K562 (cell line): ENCODE results near the gene FTH1. TPM values are rescaled to one million over a fixed set of nuclear protein-coding genes. Genes with fewer than 3 reads are reported as not detected.

Source experiments
- CREM ChIP-seq: IDR thresholded peaks from 2 replicates; pipeline ENCODE4 v1.6.1; 2014; ENCODE audit warnings: antibody characterized with exemption, low read depth
- NR2C2 ChIP-seq, 2 experiments: fragments of 200-800 bp in 1 of 2; sonication (Bioruptor generic) in 1 of 2; sonication (generic) in 1 of 2; formaldehyde crosslinking in 1 of 2; IDR thresholded peaks; 2 replicates each; pipeline versions ENCODE4 v1.6.1 to v1.8.0; 2016 to 2022; ENCODE audit warnings: mild to moderate bottlenecking in 1 of 2, missing compliant biosample characterization in 1 of 2, missing genetic modification characterization in 1 of 2, missing genetic modification reagents in 1 of 2
- ZNF316 ChIP-seq: fragments of 450-650 bp; IDR thresholded peaks from 2 replicates; pipeline ENCODE4 v1.6.1; 2016
- ZNF507 ChIP-seq: conservative IDR thresholded peaks from 2 replicates; pipeline ENCODE4 v1.6.1; 2017; ENCODE audit warnings: missing genetic modification characterization, missing compliant biosample characterization
- polyA plus RNA-seq, 8 experiments: library from polyadenylated mRNA; depleted of rRNA in 4 of 8; stranded (reverse) in 5 of 8; unstranded in 3 of 8; fragments of >200 nt; fragmentation: Nextera tagmentation in 2 of 8; fragmentation: Illumina TruSeq in 1 of 8; extraction: Ambion mirVana in 2 of 8; extraction: Trizol in 1 of 8; gene quantifications; 2 replicates each; pipeline versions ENCODE4 v1.2.1 to v1.2.3, GENCODE V29; 2011 to 2014; ENCODE audit warnings: inconsistent platforms in 1 of 8, missing spikeins in 1 of 8
- total RNA-seq, 7 experiments: library from RNA; depleted of rRNA in 6 of 7; stranded (reverse); fragments of >200 nt in 6 of 7; fragmentation: Illumina TruSeq in 2 of 7; extraction: Trizol in 2 of 7; gene quantifications; 2 replicates each; pipeline versions ENCODE4 v1.2.1 to v1.2.3, GENCODE V29; 2011 to 2021; ENCODE audit warnings: low replicate concordance in 1 of 7
- TF ChIP-seq, protein P1 (sequence below): fragments of 450-650 bp; IDR thresholded peaks from 2 replicates; pipeline ENCODE4 v1.6.1; 2016; ENCODE audit warnings: mild to moderate bottlenecking, moderate library complexity
- TF ChIP-seq, protein P2 (sequence below), 2 experiments: fragments of 450-650 bp; formaldehyde crosslinking in 1 of 2; IDR thresholded peaks; 2 replicates each; pipeline versions ENCODE4 v1.4.0 to v1.6.1; 2014 to 2020; ENCODE audit warnings: mild to moderate bottlenecking in 2 of 2, borderline replicate concordance in 1 of 2, low read depth in 1 of 2

The FTH1 gene
- total and polyA plus RNA-seq, 9 of the 15 experiments (the other 6 are each of a cell fraction or from before 2014, with no cell fraction given) = 370 to 3,146 (median 802) TPM

DNA sequence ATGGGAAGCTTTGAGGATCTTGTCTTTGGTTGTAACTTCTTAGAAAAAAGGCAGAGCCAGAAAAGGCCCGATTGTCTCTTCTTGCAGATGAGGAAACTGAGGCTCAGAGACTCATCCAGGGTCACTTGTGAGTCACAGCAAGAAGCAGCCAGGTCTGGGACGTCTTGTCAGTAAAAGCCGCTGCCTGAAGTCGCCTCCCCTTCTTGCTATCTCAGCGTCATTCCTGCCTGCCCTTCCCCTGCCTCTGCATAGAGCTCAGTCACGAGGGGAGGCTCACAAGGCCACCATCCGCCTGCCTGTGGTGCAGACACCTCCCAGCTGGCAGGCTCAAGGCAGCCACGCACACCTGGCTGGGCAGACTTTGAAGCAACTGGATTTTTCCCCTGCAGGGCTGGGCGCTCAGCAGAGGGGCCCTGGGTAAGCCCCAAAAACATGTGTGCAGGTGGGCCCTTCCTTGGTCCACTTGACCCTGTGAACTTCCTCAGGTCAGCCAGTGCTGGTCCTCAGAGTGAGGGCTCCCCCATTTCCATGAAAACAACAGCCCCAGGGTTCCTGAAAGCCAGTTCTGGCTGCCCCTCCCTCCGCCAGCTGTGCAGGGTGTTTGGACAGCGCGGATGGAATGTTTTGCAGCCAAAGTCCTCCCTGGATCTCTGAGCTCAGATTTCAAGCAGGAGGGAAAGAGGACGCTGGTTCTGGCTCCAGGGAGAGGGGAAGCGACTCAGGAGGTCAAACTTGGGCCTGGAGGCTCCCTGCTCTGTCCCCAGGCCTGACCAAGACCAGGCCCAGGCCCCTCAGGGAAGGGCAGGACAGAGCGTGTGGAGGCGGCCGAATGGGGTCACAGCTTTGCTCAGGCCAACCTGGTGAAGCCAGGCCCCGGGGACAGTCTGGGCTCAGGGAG lies 44.0 kb downstream of the FTH1 start (continued):
- TF ChIP-seq, protein P1, sequence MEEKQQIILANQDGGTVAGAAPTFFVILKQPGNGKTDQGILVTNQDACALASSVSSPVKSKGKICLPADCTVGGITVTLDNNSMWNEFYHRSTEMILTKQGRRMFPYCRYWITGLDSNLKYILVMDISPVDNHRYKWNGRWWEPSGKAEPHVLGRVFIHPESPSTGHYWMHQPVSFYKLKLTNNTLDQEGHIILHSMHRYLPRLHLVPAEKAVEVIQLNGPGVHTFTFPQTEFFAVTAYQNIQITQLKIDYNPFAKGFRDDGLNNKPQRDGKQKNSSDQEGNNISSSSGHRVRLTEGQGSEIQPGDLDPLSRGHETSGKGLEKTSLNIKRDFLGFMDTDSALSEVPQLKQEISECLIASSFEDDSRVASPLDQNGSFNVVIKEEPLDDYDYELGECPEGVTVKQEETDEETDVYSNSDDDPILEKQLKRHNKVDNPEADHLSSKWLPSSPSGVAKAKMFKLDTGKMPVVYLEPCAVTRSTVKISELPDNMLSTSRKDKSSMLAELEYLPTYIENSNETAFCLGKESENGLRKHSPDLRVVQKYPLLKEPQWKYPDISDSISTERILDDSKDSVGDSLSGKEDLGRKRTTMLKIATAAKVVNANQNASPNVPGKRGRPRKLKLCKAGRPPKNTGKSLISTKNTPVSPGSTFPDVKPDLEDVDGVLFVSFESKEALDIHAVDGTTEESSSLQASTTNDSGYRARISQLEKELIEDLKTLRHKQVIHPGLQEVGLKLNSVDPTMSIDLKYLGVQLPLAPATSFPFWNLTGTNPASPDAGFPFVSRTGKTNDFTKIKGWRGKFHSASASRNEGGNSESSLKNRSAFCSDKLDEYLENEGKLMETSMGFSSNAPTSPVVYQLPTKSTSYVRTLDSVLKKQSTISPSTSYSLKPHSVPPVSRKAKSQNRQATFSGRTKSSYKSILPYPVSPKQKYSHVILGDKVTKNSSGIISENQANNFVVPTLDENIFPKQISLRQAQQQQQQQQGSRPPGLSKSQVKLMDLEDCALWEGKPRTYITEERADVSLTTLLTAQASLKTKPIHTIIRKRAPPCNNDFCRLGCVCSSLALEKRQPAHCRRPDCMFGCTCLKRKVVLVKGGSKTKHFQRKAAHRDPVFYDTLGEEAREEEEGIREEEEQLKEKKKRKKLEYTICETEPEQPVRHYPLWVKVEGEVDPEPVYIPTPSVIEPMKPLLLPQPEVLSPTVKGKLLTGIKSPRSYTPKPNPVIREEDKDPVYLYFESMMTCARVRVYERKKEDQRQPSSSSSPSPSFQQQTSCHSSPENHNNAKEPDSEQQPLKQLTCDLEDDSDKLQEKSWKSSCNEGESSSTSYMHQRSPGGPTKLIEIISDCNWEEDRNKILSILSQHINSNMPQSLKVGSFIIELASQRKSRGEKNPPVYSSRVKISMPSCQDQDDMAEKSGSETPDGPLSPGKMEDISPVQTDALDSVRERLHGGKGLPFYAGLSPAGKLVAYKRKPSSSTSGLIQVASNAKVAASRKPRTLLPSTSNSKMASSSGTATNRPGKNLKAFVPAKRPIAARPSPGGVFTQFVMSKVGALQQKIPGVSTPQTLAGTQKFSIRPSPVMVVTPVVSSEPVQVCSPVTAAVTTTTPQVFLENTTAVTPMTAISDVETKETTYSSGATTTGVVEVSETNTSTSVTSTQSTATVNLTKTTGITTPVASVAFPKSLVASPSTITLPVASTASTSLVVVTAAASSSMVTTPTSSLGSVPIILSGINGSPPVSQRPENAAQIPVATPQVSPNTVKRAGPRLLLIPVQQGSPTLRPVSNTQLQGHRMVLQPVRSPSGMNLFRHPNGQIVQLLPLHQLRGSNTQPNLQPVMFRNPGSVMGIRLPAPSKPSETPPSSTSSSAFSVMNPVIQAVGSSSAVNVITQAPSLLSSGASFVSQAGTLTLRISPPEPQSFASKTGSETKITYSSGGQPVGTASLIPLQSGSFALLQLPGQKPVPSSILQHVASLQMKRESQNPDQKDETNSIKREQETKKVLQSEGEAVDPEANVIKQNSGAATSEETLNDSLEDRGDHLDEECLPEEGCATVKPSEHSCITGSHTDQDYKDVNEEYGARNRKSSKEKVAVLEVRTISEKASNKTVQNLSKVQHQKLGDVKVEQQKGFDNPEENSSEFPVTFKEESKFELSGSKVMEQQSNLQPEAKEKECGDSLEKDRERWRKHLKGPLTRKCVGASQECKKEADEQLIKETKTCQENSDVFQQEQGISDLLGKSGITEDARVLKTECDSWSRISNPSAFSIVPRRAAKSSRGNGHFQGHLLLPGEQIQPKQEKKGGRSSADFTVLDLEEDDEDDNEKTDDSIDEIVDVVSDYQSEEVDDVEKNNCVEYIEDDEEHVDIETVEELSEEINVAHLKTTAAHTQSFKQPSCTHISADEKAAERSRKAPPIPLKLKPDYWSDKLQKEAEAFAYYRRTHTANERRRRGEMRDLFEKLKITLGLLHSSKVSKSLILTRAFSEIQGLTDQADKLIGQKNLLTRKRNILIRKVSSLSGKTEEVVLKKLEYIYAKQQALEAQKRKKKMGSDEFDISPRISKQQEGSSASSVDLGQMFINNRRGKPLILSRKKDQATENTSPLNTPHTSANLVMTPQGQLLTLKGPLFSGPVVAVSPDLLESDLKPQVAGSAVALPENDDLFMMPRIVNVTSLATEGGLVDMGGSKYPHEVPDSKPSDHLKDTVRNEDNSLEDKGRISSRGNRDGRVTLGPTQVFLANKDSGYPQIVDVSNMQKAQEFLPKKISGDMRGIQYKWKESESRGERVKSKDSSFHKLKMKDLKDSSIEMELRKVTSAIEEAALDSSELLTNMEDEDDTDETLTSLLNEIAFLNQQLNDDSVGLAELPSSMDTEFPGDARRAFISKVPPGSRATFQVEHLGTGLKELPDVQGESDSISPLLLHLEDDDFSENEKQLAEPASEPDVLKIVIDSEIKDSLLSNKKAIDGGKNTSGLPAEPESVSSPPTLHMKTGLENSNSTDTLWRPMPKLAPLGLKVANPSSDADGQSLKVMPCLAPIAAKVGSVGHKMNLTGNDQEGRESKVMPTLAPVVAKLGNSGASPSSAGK = peak; percentile 41; the same call in 1 of the 2 replicates
- TF ChIP-seq ZNF507 (tag) (no peak), CREM (peak; percentile 64), ZNF316 (no peak), NR2C2 (CRISPR knock-in tag; IDR thresholded peaks at IDR 0.05) (no peak), NR2C2 (tag; IDR thresholded peaks at IDR 0.05) (peak; percentile 43; the same call in 1 of the 2 replicates)
- TF ChIP-seq, protein P2, sequence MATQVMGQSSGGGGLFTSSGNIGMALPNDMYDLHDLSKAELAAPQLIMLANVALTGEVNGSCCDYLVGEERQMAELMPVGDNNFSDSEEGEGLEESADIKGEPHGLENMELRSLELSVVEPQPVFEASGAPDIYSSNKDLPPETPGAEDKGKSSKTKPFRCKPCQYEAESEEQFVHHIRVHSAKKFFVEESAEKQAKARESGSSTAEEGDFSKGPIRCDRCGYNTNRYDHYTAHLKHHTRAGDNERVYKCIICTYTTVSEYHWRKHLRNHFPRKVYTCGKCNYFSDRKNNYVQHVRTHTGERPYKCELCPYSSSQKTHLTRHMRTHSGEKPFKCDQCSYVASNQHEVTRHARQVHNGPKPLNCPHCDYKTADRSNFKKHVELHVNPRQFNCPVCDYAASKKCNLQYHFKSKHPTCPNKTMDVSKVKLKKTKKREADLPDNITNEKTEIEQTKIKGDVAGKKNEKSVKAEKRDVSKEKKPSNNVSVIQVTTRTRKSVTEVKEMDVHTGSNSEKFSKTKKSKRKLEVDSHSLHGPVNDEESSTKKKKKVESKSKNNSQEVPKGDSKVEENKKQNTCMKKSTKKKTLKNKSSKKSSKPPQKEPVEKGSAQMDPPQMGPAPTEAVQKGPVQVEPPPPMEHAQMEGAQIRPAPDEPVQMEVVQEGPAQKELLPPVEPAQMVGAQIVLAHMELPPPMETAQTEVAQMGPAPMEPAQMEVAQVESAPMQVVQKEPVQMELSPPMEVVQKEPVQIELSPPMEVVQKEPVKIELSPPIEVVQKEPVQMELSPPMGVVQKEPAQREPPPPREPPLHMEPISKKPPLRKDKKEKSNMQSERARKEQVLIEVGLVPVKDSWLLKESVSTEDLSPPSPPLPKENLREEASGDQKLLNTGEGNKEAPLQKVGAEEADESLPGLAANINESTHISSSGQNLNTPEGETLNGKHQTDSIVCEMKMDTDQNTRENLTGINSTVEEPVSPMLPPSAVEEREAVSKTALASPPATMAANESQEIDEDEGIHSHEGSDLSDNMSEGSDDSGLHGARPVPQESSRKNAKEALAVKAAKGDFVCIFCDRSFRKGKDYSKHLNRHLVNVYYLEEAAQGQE (IDR thresholded peaks at IDR 0.05; ENCODE audit: borderline replicate concordance) = no peak
- TF ChIP-seq, protein P2 (CRISPR knock-in tag; IDR thresholded peaks at IDR 0.05; ENCODE audit: low read depth) = no peak
